IMR-90 (cell line): ENCODE measurements around the gene ENTREP3. TPM values are rescaled to one million over a fixed set of nuclear protein-coding genes. Genes with fewer than 3 reads are reported as not detected.

ENCODE experiments used
- ATAC-seq: fragments of 200-7000 bp; cut with Tn5 transposase; 2 replicates; pipeline ENCODE4 v1.9.1; 2020; ENCODE audit warnings: low read depth, mild to moderate bottlenecking, moderate library complexity
- BruUV-seq: library from RNA; stranded (reverse); fragments of 400-500 nt; replicated peaks from 2 replicates; lab custom pipeline; 2021; lab: Mats Ljungman, UMichigan
- CTCF ChIA-PET: fragments of 300-600 bp; formaldehyde crosslinking; extraction: SDS; loops from one replicate; lab custom pipeline; 2021; ENCODE audit warnings: antibody characterized with exemption; lab: Yijun Ruan, JAX
- POLR2A ChIA-PET: fragments of 300-600 bp; sonication (Branson Sonifier 250); formaldehyde crosslinking; loops from one replicate; lab custom pipeline; 2022; ENCODE audit warnings: antibody characterized with exemption; ENCODE audit not compliant: unreplicated experiment; lab: Charles Lee
- DNase-seq: peaks from one replicate; pipeline ENCODE4 v3.0.0; 2013
- H2AFZ ChIP-seq: replicated peaks from 2 replicates; pipeline ENCODE3; 2013; ENCODE audit warnings: low read length, mild to moderate bottlenecking; ENCODE audit not compliant: poor library complexity
- H2AK5ac ChIP-seq: 2 replicates; pipeline ENCODE4 v1.6.1; 2013; ENCODE audit warnings: low read depth, low read length, inconsistent platforms
- H2AK9ac ChIP-seq: replicated peaks from 2 replicates; pipeline ENCODE3; 2013; ENCODE audit warnings: mild to moderate bottlenecking, low read depth, low read length, moderate library complexity; ENCODE audit not compliant: poor library complexity
- H2BK120ac ChIP-seq: 2 replicates; pipeline ENCODE4 v1.6.1; 2013; ENCODE audit warnings: low read depth, low read length, inconsistent platforms
- H2BK15ac ChIP-seq: 3 replicates; pipeline ENCODE4 v1.6.1; 2013; ENCODE audit warnings: low read depth, low read length, inconsistent platforms
- H2BK20ac ChIP-seq: 2 replicates; pipeline ENCODE4 v1.6.1; 2013; ENCODE audit warnings: low read depth, mild to moderate bottlenecking, inconsistent platforms, low read length, moderate library complexity
- H2BK5ac ChIP-seq: 2 replicates; pipeline ENCODE4 v1.6.1; 2013; ENCODE audit warnings: mild to moderate bottlenecking, low read depth, low read length, inconsistent platforms; ENCODE audit not compliant: poor library complexity, severe bottlenecking
- H3K14ac ChIP-seq: replicated peaks from 2 replicates; pipeline ENCODE4 v1.6.1; 2013; ENCODE audit warnings: low read depth, low read length, inconsistent platforms
- H3K18ac ChIP-seq: 2 replicates; pipeline ENCODE4 v1.6.1; 2013; ENCODE audit warnings: low read depth, low read length, control low read depth
- H3K23ac ChIP-seq: 2 replicates; pipeline ENCODE4 v1.6.1; 2013; ENCODE audit warnings: low read depth, low read length, inconsistent platforms
- H3K27ac ChIP-seq: 2 replicates; pipeline ENCODE4 v1.5.1; 2013; ENCODE audit warnings: mild to moderate bottlenecking, control low read depth, low read length; ENCODE audit not compliant: insufficient read depth
- H3K27me3 ChIP-seq: 2 replicates; pipeline ENCODE4 v1.6.1; 2013; ENCODE audit warnings: low read length; ENCODE audit not compliant: control insufficient read depth, insufficient read depth
- H3K36me3 ChIP-seq: 2 replicates; pipeline ENCODE4 v1.6.1; 2013; ENCODE audit warnings: low read length, mixed read lengths; ENCODE audit not compliant: control insufficient read depth, insufficient read depth
- H3K4ac ChIP-seq: 2 replicates; pipeline ENCODE4 v1.6.1; 2013; ENCODE audit warnings: low read depth, low read length, inconsistent platforms
- H3K4me1 ChIP-seq: 2 replicates; pipeline ENCODE4 v1.6.1; 2013; ENCODE audit warnings: low read length, mixed read lengths; ENCODE audit not compliant: control insufficient read depth, insufficient read depth
- H3K4me2 ChIP-seq: 2 replicates; pipeline ENCODE4 v1.6.1; 2013; ENCODE audit warnings: low read depth, mild to moderate bottlenecking, control low read depth, low read length, moderate library complexity
- H3K4me3 ChIP-seq: 2 replicates; pipeline ENCODE4 v1.5.1; 2013; ENCODE audit warnings: low read depth, mild to moderate bottlenecking, control low read depth, low read length, moderate library complexity; ENCODE audit not compliant: insufficient read depth
- H3K56ac ChIP-seq: 2 replicates; pipeline ENCODE4 v1.6.1; 2013; ENCODE audit warnings: low read length, inconsistent platforms; ENCODE audit not compliant: insufficient read depth; ENCODE audit errors: extremely low read depth
- H3K79me1 ChIP-seq, 2 experiments: 2 replicates each; pipeline ENCODE4 v1.6.1; 2013; ENCODE audit warnings: low read length in 2 of 2, inconsistent platforms in 1 of 2, low read depth in 1 of 2
- H3K9ac ChIP-seq: 2 replicates; pipeline ENCODE4 v1.6.1; 2013; ENCODE audit warnings: low read depth, low read length, control low read depth
- H3K9me1 ChIP-seq: 2 replicates; pipeline ENCODE4 v1.6.1; 2013; ENCODE audit warnings: low read length, inconsistent platforms; ENCODE audit not compliant: insufficient read depth
- H3K9me3 ChIP-seq: 2 replicates; pipeline ENCODE4 v1.6.1; 2013; ENCODE audit warnings: low read length; ENCODE audit not compliant: control insufficient read depth, insufficient read depth
- H4K20me1 ChIP-seq: 2 replicates; pipeline ENCODE4 v1.6.1; 2013; ENCODE audit warnings: low read length, inconsistent platforms; ENCODE audit not compliant: insufficient read depth
- H4K5ac ChIP-seq: 2 replicates; pipeline ENCODE4 v1.6.1; 2013; ENCODE audit warnings: mild to moderate bottlenecking, low read depth, low read length, control low read depth
- H4K8ac ChIP-seq, 2 experiments: 2 replicates each; pipeline ENCODE4 v1.6.1; 2013; ENCODE audit warnings: low read depth in 2 of 2, low read length in 2 of 2, control low read depth in 1 of 2, inconsistent platforms in 1 of 2
- H4K91ac ChIP-seq: 2 replicates; pipeline ENCODE4 v1.6.1; 2013; ENCODE audit warnings: low read depth, low read length, inconsistent platforms; ENCODE audit not compliant: insufficient read depth
- BHLHE40 ChIP-seq: fragments of 150-350 bp; IDR thresholded peaks from 2 replicates; pipeline ENCODE4 v1.6.1; 2016; ENCODE audit warnings: mild to moderate bottlenecking, low read depth, low read length
- CHD1 ChIP-seq: IDR thresholded peaks from 2 replicates; pipeline ENCODE4 v1.6.1; 2012; ENCODE audit warnings: low read depth, low read length, improper control_type of control experiment
- ELK1 ChIP-seq: fragments of 150-350 bp; IDR thresholded peaks from 2 replicates; pipeline ENCODE4 v1.6.1; 2016; ENCODE audit warnings: low read depth, mild to moderate bottlenecking, low read length, moderate library complexity, borderline replicate concordance
- MAFK ChIP-seq: IDR thresholded peaks from 2 replicates; pipeline ENCODE4 v1.6.1; 2012; ENCODE audit warnings: low read depth, low read length, improper control_type of control experiment
- RFX5 ChIP-seq: IDR thresholded peaks from 2 replicates; pipeline ENCODE4 v1.8.0; 2012; ENCODE audit warnings: low read depth, mild to moderate bottlenecking, low read length, moderate library complexity
- SMC3 ChIP-seq: fragments of 150-350 bp; IDR thresholded peaks from 2 replicates; pipeline ENCODE4 v1.6.1; 2016; ENCODE audit warnings: low read depth, mild to moderate bottlenecking, antibody characterized with exemption, low read length, moderate library complexity
- WGBS, 2 experiments: methylation state at CpG; one replicate each; pipeline versions ENCODE4 v1.1.5 to v1.1.7; 2013; ENCODE audit warnings: missing lambda C conversion rate in 2 of 2; ENCODE audit not compliant: insufficient read length in 1 of 2; ENCODE audit errors: extremely low coverage in 2 of 2; 5-methylcytosine and 5-hydroxymethylcytosine counted together
- dilution Hi-C: fragments of 300-500 bp; cut with HindIII; formaldehyde crosslinking; loops from one replicate; pipeline ENCODE4 v1.14.3; 2018; ENCODE audit warnings: low sequenced_read_pairs; ENCODE audit not compliant: unreplicated experiment
- in situ Hi-C: fragments of 300-500 bp; cut with MboI; formaldehyde crosslinking; loops from 3 replicates; pipeline ENCODE4 v1.14.3; 2019; ENCODE audit warnings: low sequenced_read_pairs, inconsistent platforms, mixed read lengths
- intact Hi-C: fragments of 100-400 bp; cut with micrococcal nuclease; formaldehyde crosslinking; loops from 2 replicates; pipeline ENCODE4 v1.10.0; 2022
- polyA plus RNA-seq, 3 experiments: library from polyadenylated mRNA; depleted of rRNA; stranded (reverse); fragments of >200 nt; gene quantifications; 2 replicates each; pipeline ENCODE4 v1.2.3, GENCODE V29; 2012; ENCODE audit warnings: low replicate concordance in 1 of 3
- total RNA-seq: library from RNA; depleted of rRNA; stranded (reverse); fragments of >200 nt; gene quantifications from 2 replicates; pipeline ENCODE4 v1.2.3, GENCODE V29; 2012

The ENTREP3 gene
- total and polyA plus RNA-seq, 2 of the 4 experiments (the other 2 are of a cell fraction): 1.4 to 23.8 TPM

GRCh38 chr1:155284476-155284875 lies 29.2 kb upstream of the ENTREP3 start:
- no peak overlapping the region for H2BK5ac ChIP-seq
- ChIA-PET CTCF (no interaction called here), POLR2A (no interaction called here)
- H2AK9ac ChIP-seq: no peak overlapping the region
- H4K5ac ChIP-seq: no peak overlapping the region
- no peak for TF ChIP-seq CHD1
- TF ChIP-seq ELK1: no peak
- TF ChIP-seq BHLHE40: no peak
- no peak for TF ChIP-seq SMC3
- no peak for TF ChIP-seq MAFK
- no peak for TF ChIP-seq RFX5
- no peak overlapping the region for H2BK15ac ChIP-seq
- no peak for ATAC-seq
- H3K27ac ChIP-seq: no peak overlapping the region
- no peaks in the 10 kb centered on the region for H3K79me1 ChIP-seq
- no peaks in the 10 kb centered on the region for H4K20me1 ChIP-seq
- H3K27me3 ChIP-seq: no peaks in the 10 kb centered on the region
- no peak overlapping the region for H3K56ac ChIP-seq
- H3K4me1 ChIP-seq: no peaks in the 10 kb centered on the region
- H2AFZ ChIP-seq: no peak overlapping the region
- H3K4me3 ChIP-seq: no peak overlapping the region
- BruUV-seq: no TSS peak
- H3K4me2 ChIP-seq: no peak overlapping the region
- no peak overlapping the region for H3K23ac ChIP-seq
- H3K4ac ChIP-seq: no peak overlapping the region
- dilution Hi-C loops (no loop called here), intact Hi-C loops (no loop called here), in situ Hi-C loops (no loop called here)
- no peaks in the 10 kb centered on the region for H3K36me3 ChIP-seq
- no peak overlapping the region for H4K91ac ChIP-seq
- no peak overlapping the region for H2AK5ac ChIP-seq
- DNase-seq: no peak
- H3K9ac ChIP-seq: no peak overlapping the region
- H2BK20ac ChIP-seq: no peak overlapping the region
- peaks cover 3% of the 10 kb centered on the region; the same call in 1 of the 2 replicates for H3K9me1 ChIP-seq
- H3K18ac ChIP-seq: no peak overlapping the region
- H3K14ac ChIP-seq: no peak overlapping the region
- H3K9me3 ChIP-seq: no peaks in the 10 kb centered on the region
- no peak overlapping the region for H2BK120ac ChIP-seq
- WGBS, 2 experiments: 53% methylated on average over 3 of the region's 12 CpGs; no CpG with 5 or more reads in 1 of the 2 experiments
- no peak overlapping the region for H4K8ac ChIP-seq
